Neutrophil (primary cell): ENCODE measurements around the gene ATP5MG.

Experiments
- H3K27ac ChIP-seq: fragments of 200-600 bp; sonication (generic); 2 replicates; pipeline ENCODE4 v1.5.1; 2016; ENCODE audit warnings: mild to moderate bottlenecking, moderate library complexity
- H3K27me3 ChIP-seq: fragments of 200-600 bp; sonication (generic); 2 replicates; pipeline ENCODE4 v1.6.0; 2016; ENCODE audit warnings: mild to moderate bottlenecking
- H3K36me3 ChIP-seq: fragments of 200-600 bp; sonication (generic); 2 replicates; pipeline ENCODE4 v1.5.1; 2017
- H3K4me1 ChIP-seq, 2 experiments: fragments of 200-600 bp in 1 of 2; sonication (generic) in 1 of 2; 1 replicate in 1 of 2; 2 replicates in 1 of 2; pipeline versions ENCODE4 v1.5.1 to v1.6.1; 2013 to 2016; ENCODE audit warnings: low read depth in 1 of 2, low read length in 1 of 2, mild to moderate bottlenecking in 1 of 2, moderate library complexity in 1 of 2; ENCODE audit not compliant: control insufficient read depth in 1 of 2, insufficient read depth in 1 of 2
- H3K4me3 ChIP-seq, 2 experiments: fragments of 200-600 bp in 1 of 2; sonication (generic) in 1 of 2; 1 replicate in 1 of 2; 2 replicates in 1 of 2; pipeline ENCODE4 v1.5.1; 2013 to 2016; ENCODE audit warnings: low read depth in 1 of 2, low read length in 1 of 2, mild to moderate bottlenecking in 1 of 2, moderate library complexity in 1 of 2
- H3K9me3 ChIP-seq: fragments of 200-600 bp; sonication (generic); 2 replicates; pipeline ENCODE4 v1.5.1; 2016
- CTCF ChIP-seq: fragments of 200-600 bp; sonication (generic); IDR thresholded peaks from 2 replicates; pipeline ENCODE4 v1.5.1; 2016; ENCODE audit warnings: antibody characterized with exemption

Gene ATP5MG

GRCh38 chr11:118379497-118379896 lies 21.9 kb upstream of the ATP5MG start:
- H3K4me3 ChIP-seq: no peak overlapping the region
- H3K9me3 ChIP-seq: no peaks in the 10 kb centered on the region
- no peak overlapping the region for H3K27ac ChIP-seq
- no peak for TF ChIP-seq CTCF
- H3K36me3 ChIP-seq: peaks cover 100% of the 10 kb centered on the region
- H3K27me3 ChIP-seq: no peaks in the 10 kb centered on the region
- no peaks in the 10 kb centered on the region for H3K4me1 ChIP-seq

DNA sequence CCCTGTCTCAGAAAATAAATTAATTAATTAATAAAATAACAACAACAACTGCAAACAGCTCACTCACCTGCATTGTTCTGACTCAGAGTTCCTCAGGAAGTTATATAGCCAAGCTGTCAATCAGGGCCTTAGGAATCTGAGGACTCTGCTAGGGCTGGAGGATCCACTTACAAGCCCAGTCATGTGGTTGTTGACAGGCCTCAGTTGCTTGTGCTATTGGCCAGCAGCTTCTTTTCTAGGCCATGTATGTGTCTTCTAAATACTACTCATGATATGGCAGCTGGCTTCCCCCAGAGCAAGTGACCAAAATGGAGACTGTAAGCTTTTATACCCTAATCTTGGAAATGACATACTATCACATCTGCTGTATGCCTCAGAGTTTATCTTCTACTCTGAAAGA lies 20.8 kb upstream of the ATP5MG start:
- no peaks in the 10 kb centered on the region for H3K9me3 ChIP-seq
- TF ChIP-seq CTCF: no peak
- no peaks in the 10 kb centered on the region for H3K4me1 ChIP-seq
- H3K27me3 ChIP-seq: no peaks in the 10 kb centered on the region
- peaks cover 100% of the 10 kb centered on the region for H3K36me3 ChIP-seq
- H3K4me3 ChIP-seq: no peak overlapping the region
- H3K27ac ChIP-seq: no peak overlapping the region

- peaks cover 100% of the 10 kb centered on the region for H3K36me3 ChIP-seq
- H3K9me3 ChIP-seq: no peaks in the 10 kb centered on the region
- no peaks in the 10 kb centered on the region for H3K4me1 ChIP-seq
- no peak overlapping the region for H3K4me3 ChIP-seq
- H3K27me3 ChIP-seq: no peaks in the 10 kb centered on the region
- H3K27ac ChIP-seq: no peak overlapping the region
- TF ChIP-seq CTCF: no peak
Observed at GRCh38 chr11:118382954-118383353, 18.5 kb upstream of the ATP5MG start.

DNA sequence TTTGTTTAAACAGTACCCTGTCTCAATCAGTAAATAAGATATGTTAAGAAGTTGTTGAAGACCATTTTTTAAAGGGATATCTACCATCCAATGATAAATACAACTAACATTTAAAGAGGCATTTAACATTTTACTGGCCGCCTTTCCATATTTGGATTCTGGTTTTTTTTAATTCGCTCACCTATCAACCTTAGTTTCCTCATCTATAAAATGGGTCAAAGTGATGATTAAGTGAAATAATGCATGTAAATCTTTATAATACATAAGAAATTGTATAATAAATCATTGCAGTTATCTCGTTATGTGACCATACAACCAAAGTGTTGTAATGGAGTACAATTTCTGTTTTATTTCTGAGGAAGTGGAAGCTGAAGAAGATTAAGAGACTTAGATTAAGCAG lies 17.7 kb upstream of the ATP5MG start:
- Histone ChIP-seq H3K36me3 (peaks cover 100% of the 10 kb centered on the region), H3K9me3 (no peaks in the 10 kb centered on the region), H3K4me3 (no peak overlapping the region), H3K27ac (no peak overlapping the region), H3K27me3 (no peaks in the 10 kb centered on the region), H3K4me1 (no peaks in the 10 kb centered on the region)
- TF ChIP-seq CTCF: no peak

- H3K9me3 ChIP-seq: no peaks in the 10 kb centered on the region
- no peak for TF ChIP-seq CTCF
- peaks cover 7 to 9% of the 10 kb centered on the region in 2 experiments for H3K4me1 ChIP-seq
- H3K27me3 ChIP-seq: no peaks in the 10 kb centered on the region
- H3K27ac ChIP-seq: no peak overlapping the region
- peaks cover 81% of the 10 kb centered on the region for H3K36me3 ChIP-seq
- H3K4me3 ChIP-seq: no peak overlapping the region
Observed at GRCh38 chr11:118396097-118396501, 5.3 kb upstream of the ATP5MG start.

DNA sequence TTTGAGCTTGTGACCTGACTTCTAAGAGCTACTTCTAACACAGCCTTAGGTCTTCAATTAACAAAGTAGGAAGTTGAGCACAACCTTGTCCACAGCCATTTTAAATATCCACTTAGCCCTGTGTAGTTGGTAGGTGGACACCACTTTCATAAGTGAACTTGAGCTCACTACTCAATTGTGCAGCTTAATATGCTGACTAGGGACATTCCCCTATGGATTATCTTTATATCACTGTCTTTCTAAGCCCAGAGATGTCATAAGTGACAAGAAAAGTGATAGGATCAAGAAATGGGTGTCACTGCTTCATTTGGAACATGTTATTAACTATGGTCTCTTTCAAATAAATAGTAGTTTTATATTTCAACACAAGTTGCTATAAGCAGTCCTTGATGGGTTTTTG lies 4.0 kb upstream of the ATP5MG start:
- Histone ChIP-seq H3K27ac (no peak overlapping the region), H3K27me3 (no peaks in the 10 kb centered on the region), H3K36me3 (peaks cover 68% of the 10 kb centered on the region), H3K9me3 (no peaks in the 10 kb centered on the region), H3K4me3 (no peak overlapping the region), H3K4me1 (peaks cover 14 to 16% of the 10 kb centered on the region in 2 experiments)
- no peak for TF ChIP-seq CTCF
